Measurements from ENCODE around the gene CTNND2.

DNA sequence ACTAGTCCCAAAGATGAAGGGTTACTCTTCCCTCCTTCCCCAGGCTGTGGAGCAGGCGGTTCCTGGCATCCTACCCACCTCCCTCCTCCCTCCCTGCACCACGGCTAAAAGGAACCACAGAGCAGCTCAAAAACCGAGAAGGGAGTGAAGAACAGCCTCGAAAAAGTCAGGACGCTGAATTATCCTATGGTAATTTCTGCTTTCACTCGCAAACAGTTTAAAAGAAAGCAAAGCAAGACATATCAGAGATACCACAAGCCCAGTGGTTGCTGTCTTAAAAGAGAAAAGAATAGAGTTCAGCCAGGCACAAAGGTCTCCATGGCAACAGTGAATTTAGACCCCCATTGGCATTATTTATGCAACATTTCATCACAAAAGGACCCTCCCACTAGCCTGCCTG is 315.4 kb downstream of the CTNND2 start:
- TF ChIP-seq FOXA1 (IDR thresholded peaks at IDR 0.05), result no peak
- TF ChIP-seq FOXK2 (IDR thresholded peaks at IDR 0.05), result no peak
- no peak for TF ChIP-seq HDGF (IDR thresholded peaks at IDR 0.05; ENCODE audit: borderline replicate concordance)
- no peak for TF ChIP-seq FOXM1 (IDR thresholded peaks at IDR 0.05; ENCODE audit: borderline replicate concordance)
- no peak for TF ChIP-seq TARDBP (IDR thresholded peaks at IDR 0.05)
- TF ChIP-seq ARNT (IDR thresholded peaks at IDR 0.05), result no peak
- TF ChIP-seq ELF4 (IDR thresholded peaks at IDR 0.05), result no peak
- TF ChIP-seq, protein P1, sequence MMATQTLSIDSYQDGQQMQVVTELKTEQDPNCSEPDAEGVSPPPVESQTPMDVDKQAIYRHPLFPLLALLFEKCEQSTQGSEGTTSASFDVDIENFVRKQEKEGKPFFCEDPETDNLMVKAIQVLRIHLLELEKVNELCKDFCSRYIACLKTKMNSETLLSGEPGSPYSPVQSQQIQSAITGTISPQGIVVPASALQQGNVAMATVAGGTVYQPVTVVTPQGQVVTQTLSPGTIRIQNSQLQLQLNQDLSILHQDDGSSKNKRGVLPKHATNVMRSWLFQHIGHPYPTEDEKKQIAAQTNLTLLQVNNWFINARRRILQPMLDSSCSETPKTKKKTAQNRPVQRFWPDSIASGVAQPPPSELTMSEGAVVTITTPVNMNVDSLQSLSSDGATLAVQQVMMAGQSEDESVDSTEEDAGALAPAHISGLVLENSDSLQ (IDR thresholded peaks at IDR 0.05), result no peak
- no peak for TF ChIP-seq SP1 (IDR thresholded peaks at IDR 0.05)
- TF ChIP-seq L3MBTL2 (conservative IDR thresholded peaks at IDR 0.05), result no peak
- TF ChIP-seq BHLHE40 (IDR thresholded peaks at IDR 0.05; ENCODE audit: borderline replicate concordance), result no peak

Measured in HEK293T (cell line).